Measurements from ENCODE around the gene IL20RA. TPM values are rescaled to one million over a fixed set of nuclear protein-coding genes. Genes with fewer than 3 reads are reported as not detected.

Gene IL20RA
- total and polyA plus RNA-seq, 2 donors (not counting 3 experiments of a cell fraction or from before 2014, with no cell fraction given): not detected

DNA sequence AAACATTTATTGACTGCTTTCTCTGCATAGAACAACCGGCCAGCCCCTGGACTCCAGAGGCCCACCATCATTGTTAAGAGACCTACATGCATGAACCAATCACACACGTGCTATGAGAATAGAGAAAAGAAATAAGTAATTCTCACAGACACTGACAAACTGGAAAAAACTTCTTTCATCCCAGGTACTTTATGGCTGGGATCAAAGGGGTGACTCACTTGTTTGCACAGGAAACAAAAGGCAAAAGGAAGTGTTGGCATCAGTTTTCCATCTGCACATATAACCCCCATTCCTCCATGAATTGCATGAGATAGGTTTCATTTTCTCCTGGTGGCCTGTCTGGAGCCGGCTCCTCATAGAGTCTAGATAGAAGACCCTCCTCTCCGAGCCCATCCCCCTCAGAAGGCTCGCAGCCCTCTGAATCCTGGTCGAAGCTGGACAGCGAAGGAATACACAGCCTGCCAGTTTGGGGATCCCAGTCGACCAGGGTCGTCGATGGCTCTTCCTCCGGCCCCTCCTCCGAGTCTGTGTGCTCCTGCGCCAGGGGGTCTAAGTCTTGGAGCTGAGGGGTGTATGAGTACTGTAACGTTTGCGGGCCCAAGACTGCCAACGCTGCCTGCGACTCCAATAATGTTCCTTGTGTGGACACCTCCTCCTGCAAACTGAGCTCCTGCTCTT is 43.3 kb downstream of the IL20RA start:
- Histone ChIP-seq H3K9me1 (replicated peaks; ENCODE audit: control insufficient read depth, extremely low read depth, insufficient read depth, low read length) (no peaks in the 10 kb centered on the region), H2AFZ (ENCODE audit: low read depth, low read length) (peak overlapping the region; percentile 69), H3K27me3 (ENCODE audit: control insufficient read depth in 2 of 2, insufficient read depth in 2 of 2, low read length in 2 of 2) (no peaks in the 10 kb centered on the region), H4K20me1 (replicated peaks; ENCODE audit: control insufficient read depth, extremely low read depth, insufficient read depth, low read length) (no peaks in the 10 kb centered on the region), H3K36me3 (ENCODE audit: control insufficient read depth in 2 of 2, extremely low read depth in 1 of 2, insufficient read depth in 2 of 2, low read length in 2 of 2) (no peaks in the 10 kb centered on the region), H3K9me3 (replicated peaks; ENCODE audit: control insufficient read depth, insufficient read depth, low read length) (no peaks in the 10 kb centered on the region), H3K9ac (replicated peaks; ENCODE audit: extremely low read depth, insufficient read depth, low read length) (no peak overlapping the region), H3K4me1 (ENCODE audit: control insufficient read depth, extremely low read depth, insufficient read depth, low read length) (peaks cover 7% of the 10 kb centered on the region), H3K4me3 (replicated peaks in 1 of 3; ENCODE audit: insufficient read depth in 1 of 3, low read depth in 1 of 3, low read length in 3 of 3) (peak overlapping the region in 1 of 3 experiments; percentile 16), H3K4me2 (ENCODE audit: insufficient read depth, low read length) (peak overlapping the region; percentile 40), H3K27ac (ENCODE audit: insufficient read depth, low read depth, low read length) (no peak overlapping the region), H3K79me2 (ENCODE audit: control insufficient read depth, insufficient read depth, low read length) (no peaks in the 10 kb centered on the region)
- DNase-seq (ENCODE audit: low read depth, low spot score) (peak; percentile 52), FAIRE-seq (peak; percentile 76)
- ChIA-PET CTCF (no interaction called here), POLR2A (no interaction called here)
- dilution Hi-C loops (cut with MboI; ENCODE audit: extremely low pct_ligation_motif_present, low sequenced_read_pairs) (no loop called here), intact Hi-C loops (cut with micrococcal nuclease) (no loop called here)
- no TSS peak for BruUV-seq (replicated peaks)
- TF ChIP-seq JUN (IDR thresholded peaks at IDR 0.05; ENCODE audit: borderline replicate concordance, insufficient read depth, insufficient read length, low read depth) (peak; percentile 53), FOS (IDR thresholded peaks at IDR 0.05; ENCODE audit: borderline replicate concordance, insufficient read depth, low read length) (peak; percentile 54)
- TF ChIP-seq, protein P1, sequence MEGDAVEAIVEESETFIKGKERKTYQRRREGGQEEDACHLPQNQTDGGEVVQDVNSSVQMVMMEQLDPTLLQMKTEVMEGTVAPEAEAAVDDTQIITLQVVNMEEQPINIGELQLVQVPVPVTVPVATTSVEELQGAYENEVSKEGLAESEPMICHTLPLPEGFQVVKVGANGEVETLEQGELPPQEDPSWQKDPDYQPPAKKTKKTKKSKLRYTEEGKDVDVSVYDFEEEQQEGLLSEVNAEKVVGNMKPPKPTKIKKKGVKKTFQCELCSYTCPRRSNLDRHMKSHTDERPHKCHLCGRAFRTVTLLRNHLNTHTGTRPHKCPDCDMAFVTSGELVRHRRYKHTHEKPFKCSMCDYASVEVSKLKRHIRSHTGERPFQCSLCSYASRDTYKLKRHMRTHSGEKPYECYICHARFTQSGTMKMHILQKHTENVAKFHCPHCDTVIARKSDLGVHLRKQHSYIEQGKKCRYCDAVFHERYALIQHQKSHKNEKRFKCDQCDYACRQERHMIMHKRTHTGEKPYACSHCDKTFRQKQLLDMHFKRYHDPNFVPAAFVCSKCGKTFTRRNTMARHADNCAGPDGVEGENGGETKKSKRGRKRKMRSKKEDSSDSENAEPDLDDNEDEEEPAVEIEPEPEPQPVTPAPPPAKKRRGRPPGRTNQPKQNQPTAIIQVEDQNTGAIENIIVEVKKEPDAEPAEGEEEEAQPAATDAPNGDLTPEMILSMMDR (IDR thresholded peaks at IDR 0.05; ENCODE audit: extremely low read depth in 1 of 2, insufficient read depth in 1 of 2, low read depth in 1 of 2, low read length in 2 of 2): no peak

DNA sequence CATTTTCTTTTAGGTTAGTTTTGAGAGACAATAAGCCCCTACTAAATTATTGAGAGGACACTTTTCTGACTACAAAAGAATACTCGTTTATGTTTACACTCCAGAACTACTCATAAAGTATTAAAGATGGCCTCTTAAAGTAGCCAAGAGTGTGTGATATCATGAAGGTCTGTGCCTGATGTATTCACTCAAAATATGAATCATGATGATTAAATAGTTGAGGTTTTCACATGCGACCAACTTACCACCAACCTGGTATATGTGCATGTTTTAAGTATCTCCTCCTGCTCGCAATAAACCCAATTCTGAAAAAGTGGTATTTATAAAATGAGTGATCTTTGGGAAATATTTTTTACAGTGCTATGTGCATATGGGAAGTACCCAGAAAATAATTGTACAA is 43.9 kb downstream of the IL20RA start:
- H3K9ac ChIP-seq (replicated peaks; ENCODE audit: extremely low read depth, insufficient read depth, low read length): no peak overlapping the region
- H3K79me2 ChIP-seq (ENCODE audit: control insufficient read depth, insufficient read depth, low read length): no peaks in the 10 kb centered on the region
- POLR2A ChIA-PET: no interaction called here
- DNase-seq (ENCODE audit: low read depth, low spot score) (no peak), FAIRE-seq (no peak)
- TF ChIP-seq, protein P1 (IDR thresholded peaks at IDR 0.05; ENCODE audit: extremely low read depth in 1 of 2, insufficient read depth in 1 of 2, low read depth in 1 of 2, low read length in 2 of 2): no peak
- TF ChIP-seq MYC (IDR thresholded peaks at IDR 0.05; ENCODE audit: low read depth, low read length) (no peak), FOS (IDR thresholded peaks at IDR 0.05; ENCODE audit: borderline replicate concordance, insufficient read depth, low read length) (no peak), POLR2A (IDR thresholded peaks at IDR 0.05; ENCODE audit: low read depth, low read length) (no peak), POLR2AphosphoS5 (IDR thresholded peaks at IDR 0.05; ENCODE audit: insufficient read depth, low read depth, low read length) (no peak), JUN (IDR thresholded peaks at IDR 0.05; ENCODE audit: borderline replicate concordance, insufficient read depth, insufficient read length, low read depth) (no peak), EZH2 (IDR thresholded peaks at IDR 0.05; ENCODE audit: borderline replicate concordance, low read depth, low read length, severe bottlenecking) (no peak), GATA2 (IDR thresholded peaks at IDR 0.05; ENCODE audit: insufficient read depth, insufficient read length, low read depth, low read length) (no peak)
- TF ChIP-seq, protein P2, sequence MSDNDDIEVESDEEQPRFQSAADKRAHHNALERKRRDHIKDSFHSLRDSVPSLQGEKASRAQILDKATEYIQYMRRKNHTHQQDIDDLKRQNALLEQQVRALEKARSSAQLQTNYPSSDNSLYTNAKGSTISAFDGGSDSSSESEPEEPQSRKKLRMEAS (IDR thresholded peaks at IDR 0.05; ENCODE audit: insufficient read depth, insufficient read length): no peak
- BruUV-seq (replicated peaks): no TSS peak
- peaks cover 7% of the 10 kb centered on the region for H3K4me1 ChIP-seq (ENCODE audit: control insufficient read depth, extremely low read depth, insufficient read depth, low read length)
- H3K36me3 ChIP-seq (ENCODE audit: control insufficient read depth in 2 of 2, extremely low read depth in 1 of 2, insufficient read depth in 2 of 2, low read length in 2 of 2): no peaks in the 10 kb centered on the region
- intact Hi-C loops (cut with micrococcal nuclease): no loop called here
- no peak overlapping the region for H3K4me3 ChIP-seq (replicated peaks in 1 of 3; ENCODE audit: insufficient read depth in 1 of 3, low read depth in 1 of 3, low read length in 3 of 3)
- dilution Hi-C loops (cut with MboI; ENCODE audit: extremely low pct_ligation_motif_present, low sequenced_read_pairs): no loop called here
- H3K27ac ChIP-seq (ENCODE audit: insufficient read depth, low read depth, low read length): no peak overlapping the region
- H3K9me1 ChIP-seq (replicated peaks; ENCODE audit: control insufficient read depth, extremely low read depth, insufficient read depth, low read length): no peaks in the 10 kb centered on the region
- no peak overlapping the region for H2AFZ ChIP-seq (ENCODE audit: low read depth, low read length)
- H3K9me3 ChIP-seq (replicated peaks; ENCODE audit: control insufficient read depth, insufficient read depth, low read length): no peaks in the 10 kb centered on the region
- CTCF ChIA-PET: no interaction called here
- no peaks in the 10 kb centered on the region for H3K27me3 ChIP-seq (ENCODE audit: control insufficient read depth in 2 of 2, insufficient read depth in 2 of 2, low read length in 2 of 2)
- no peaks in the 10 kb centered on the region for H4K20me1 ChIP-seq (replicated peaks; ENCODE audit: control insufficient read depth, extremely low read depth, insufficient read depth, low read length)
- no peak overlapping the region for H3K4me2 ChIP-seq (ENCODE audit: insufficient read depth, low read length)

Data from endothelial cell of umbilical vein (primary cell).